Measurements from ENCODE around the gene KLHL10.
"Not testable (repeated sequence)": the region's sequence is repeated elsewhere in the genome, so short reads cannot be mapped to it uniquely, and the experiment has no call there.

DNA sequence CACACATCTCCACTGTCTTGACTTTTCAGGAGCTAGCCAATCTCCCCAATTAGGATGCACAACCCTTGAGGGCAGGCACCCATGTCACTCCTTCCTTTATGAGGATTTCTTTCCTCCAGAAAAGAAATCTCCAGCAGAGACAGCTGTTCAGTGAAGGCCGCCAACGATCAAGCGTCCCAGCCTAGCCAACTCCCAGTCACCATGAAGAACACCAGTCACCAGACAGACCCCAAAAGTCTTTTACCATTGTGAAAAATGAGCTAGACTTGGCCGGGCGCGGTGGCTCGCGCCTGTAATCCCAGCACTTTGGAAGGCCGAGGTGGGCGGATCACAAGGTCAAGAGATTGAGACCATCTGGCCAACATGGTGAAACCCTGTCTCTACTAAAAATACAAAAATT is 7.7 kb upstream of the KLHL10 start:
- not testable (repeated sequence) for TF ChIP-seq EZH2 (IDR thresholded peaks at IDR 0.05; ENCODE audit: borderline replicate concordance); CTCF (IDR thresholded peaks at IDR 0.05; ENCODE audit: poor library complexity)
